Fibroblast of the aortic adventitia (primary cell): ENCODE data around the gene DMRT2. TPM values are rescaled to one million over a fixed set of nuclear protein-coding genes. Genes with fewer than 3 reads are reported as not detected.

ENCODE experiments used
- DNase-seq: peaks from one replicate; pipeline ENCODE4 v3.0.0-alpha.2; 2010; ENCODE audit warnings: low read depth
- H3K4me3 ChIP-seq: 2 replicates; pipeline ENCODE4 v1.5.1; 2011; ENCODE audit warnings: low read depth, mild to moderate bottlenecking, control low read depth, low read length, moderate library complexity
- total RNA-seq: library from RNA; depleted of rRNA; stranded (reverse); fragments of >200 nt; gene quantifications from 2 replicates; pipeline ENCODE4 v1.2.3, GENCODE V29; 2012; ENCODE audit warnings: low replicate concordance
- TF ChIP-seq, protein P1 (sequence below): IDR thresholded peaks from 2 replicates; pipeline ENCODE4 v1.5.1; 2011; ENCODE audit warnings: mild to moderate bottlenecking, low read length, control low read depth, inconsistent platforms; ENCODE audit not compliant: insufficient read depth

Gene DMRT2
- total RNA-seq, 1 donor, result 0.18 TPM

DNA sequence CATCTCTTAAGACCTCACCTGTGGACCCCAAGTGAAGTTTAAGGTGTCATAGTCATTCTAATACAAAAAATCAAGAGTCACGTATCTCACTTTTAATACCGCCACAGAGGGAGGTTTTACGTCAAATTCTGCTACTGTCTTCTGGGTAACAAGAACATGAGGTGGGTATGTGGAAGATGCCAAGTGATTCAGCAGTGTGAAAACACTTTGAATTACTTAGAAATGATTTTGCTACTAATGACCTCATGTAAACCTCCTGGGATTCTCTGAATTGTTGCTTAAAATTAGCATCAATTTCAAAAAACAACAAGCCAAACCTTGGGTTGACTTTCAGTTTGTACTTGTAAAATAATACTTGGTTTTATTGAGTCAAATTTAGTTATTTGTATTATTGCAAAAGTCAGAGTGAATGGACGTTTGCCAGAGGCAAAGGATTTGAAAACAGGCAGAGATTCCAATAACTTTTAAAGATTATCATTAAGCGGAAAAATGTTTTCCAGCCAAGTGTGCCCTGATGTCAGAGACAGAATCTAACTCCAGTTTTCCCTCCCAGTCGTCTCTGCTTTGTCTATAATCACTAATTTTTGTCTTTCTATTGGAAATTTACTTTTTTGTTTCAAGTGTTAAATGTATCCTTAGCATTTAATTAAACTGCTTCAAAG is 8.8 kb downstream of the DMRT2 start:
- no peak for DNase-seq
- TF ChIP-seq, protein P1, sequence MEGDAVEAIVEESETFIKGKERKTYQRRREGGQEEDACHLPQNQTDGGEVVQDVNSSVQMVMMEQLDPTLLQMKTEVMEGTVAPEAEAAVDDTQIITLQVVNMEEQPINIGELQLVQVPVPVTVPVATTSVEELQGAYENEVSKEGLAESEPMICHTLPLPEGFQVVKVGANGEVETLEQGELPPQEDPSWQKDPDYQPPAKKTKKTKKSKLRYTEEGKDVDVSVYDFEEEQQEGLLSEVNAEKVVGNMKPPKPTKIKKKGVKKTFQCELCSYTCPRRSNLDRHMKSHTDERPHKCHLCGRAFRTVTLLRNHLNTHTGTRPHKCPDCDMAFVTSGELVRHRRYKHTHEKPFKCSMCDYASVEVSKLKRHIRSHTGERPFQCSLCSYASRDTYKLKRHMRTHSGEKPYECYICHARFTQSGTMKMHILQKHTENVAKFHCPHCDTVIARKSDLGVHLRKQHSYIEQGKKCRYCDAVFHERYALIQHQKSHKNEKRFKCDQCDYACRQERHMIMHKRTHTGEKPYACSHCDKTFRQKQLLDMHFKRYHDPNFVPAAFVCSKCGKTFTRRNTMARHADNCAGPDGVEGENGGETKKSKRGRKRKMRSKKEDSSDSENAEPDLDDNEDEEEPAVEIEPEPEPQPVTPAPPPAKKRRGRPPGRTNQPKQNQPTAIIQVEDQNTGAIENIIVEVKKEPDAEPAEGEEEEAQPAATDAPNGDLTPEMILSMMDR, result no peak
- no peak overlapping the region for H3K4me3 ChIP-seq

DNA sequence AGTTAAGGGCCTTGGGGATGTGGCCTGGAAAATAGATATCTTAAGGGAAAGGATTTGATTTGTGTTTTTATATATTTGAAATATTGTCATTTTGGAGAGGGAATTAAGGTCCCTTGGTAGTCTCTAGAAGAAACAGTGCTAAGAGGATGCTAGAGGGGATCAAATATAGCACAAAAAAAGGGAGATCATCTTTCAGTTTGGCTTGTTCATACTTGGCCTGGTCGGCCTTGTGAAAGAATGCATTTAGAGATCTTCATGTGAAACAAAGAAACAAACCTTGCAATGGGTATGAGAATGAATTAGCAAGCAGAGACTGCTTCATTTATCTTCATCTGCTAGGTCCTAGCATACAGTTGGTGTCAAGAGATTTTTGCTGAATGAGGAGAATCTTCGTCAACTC is 15.0 kb downstream of the DMRT2 start:
- no peak overlapping the region for H3K4me3 ChIP-seq
- TF ChIP-seq, protein P1, result no peak
- DNase-seq, result no peak

DNA sequence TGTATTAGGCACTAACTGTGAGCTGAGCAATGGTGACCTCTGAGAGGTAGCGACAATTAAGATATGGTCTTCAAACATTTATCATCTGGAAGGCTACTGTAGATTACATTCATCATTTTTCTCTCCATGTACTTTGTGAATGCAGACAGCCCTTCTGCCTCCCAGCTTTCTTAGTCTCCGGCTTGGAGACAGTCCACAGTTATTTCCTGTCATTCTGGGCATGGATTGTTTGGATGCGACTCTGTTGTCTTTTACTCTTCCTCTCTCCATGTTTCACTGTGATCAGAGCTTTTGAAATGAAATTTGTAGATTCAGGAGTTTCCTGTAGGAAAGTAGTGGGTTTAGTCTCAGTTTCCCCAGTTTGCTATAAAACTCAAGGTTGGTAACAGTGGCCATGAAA is 20.5 kb downstream of the DMRT2 start:
- TF ChIP-seq, protein P1, result no peak
- no peak for DNase-seq
- no peak overlapping the region for H3K4me3 ChIP-seq

DNA sequence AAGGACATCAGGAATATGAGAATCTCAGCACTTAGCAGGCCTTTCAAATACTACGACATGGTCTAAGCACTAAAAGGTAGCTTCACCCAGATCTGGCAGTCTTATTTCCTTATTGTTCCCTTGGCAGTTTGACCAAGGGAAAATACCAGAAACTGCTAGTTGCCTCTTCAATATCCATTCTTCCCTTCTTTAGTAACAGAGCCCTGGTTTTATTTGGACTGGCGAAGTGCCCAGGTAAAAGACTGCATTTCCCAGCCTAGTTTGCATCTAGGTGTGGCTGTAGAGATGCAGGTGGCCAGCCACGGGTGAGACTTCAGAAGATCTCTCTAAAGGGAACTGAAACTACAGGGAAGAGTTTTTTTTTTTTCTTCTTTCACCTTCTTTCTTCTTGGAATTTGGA is 21.6 kb downstream of the DMRT2 start:
- no peak for DNase-seq

DNA sequence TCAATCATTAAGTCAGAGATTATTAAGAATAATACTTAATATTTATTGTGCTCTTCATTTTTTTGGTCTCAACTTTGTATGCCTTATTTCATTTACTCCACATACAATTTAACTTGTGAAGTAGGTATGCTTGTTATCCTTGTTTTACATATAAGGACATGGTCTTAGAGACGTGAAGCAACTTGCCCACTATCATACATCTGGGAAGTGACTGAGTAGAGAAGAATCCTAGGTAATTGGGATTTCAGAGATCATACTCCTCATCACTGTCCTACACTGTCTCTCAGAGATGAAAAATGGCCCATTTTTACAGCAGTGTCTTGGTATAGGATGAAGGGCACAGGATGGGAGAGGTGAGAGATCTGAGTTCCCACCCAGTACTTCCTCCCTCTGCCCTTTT is 23.3 kb downstream of the DMRT2 start:
- TF ChIP-seq, protein P1, result no peak
- no peak overlapping the region for H3K4me3 ChIP-seq
- no peak for DNase-seq

More for the DNA sequence above, 21.6 kb downstream of the DMRT2 start:
- H3K4me3 ChIP-seq, result no peak overlapping the region
- TF ChIP-seq, protein P1, result no peak

DNA sequence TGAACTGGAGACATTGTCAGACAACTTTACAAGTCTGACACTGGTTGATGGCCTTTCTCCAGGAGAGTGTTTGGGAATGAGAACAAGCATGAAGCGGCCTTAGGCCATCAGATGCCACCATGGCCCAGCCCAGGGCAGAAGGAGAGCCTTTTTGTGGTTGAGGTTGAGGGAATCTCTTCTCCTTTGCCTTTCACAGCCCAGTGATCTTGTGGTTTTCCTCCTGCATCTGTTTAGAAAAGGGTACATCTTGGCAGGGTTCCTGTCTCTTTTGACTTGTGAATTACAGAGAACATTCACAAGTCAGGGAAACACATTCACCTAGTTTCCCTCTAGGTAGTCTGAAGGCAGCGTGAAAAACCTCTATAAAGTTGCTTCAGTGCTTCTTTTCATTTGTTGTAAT is 27.5 kb downstream of the DMRT2 start:
- no peak for DNase-seq

More for the DNA sequence above, 27.5 kb downstream of the DMRT2 start:
- TF ChIP-seq, protein P1, result no peak
- no peak overlapping the region for H3K4me3 ChIP-seq
